ENCODE measurements around the gene HMCN1.

Gene HMCN1

DNA sequence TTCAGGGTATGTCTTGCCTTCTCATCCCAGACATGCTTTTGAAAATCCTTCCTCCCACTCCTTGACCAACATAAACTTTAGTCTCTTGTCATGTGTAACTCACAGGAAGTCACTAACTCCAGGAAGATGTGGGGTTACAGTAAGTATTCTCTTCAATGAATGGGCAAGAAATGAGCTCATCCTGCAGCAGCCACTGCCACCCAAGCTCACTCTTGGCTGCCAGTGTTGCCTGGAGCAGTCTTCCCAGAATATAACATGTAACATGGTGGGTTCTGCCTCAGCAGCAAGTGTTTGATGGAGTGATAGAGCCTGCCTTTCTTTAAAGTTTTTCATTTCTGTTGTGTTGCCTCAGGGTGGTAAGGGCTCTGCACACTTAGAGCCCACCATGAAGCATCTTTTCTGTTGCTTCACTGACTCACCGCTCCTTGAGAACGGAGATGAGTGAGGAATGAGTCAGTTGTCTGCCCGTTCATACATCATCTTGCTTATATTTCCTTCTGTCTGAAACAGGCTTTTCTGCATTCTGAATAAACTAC is 453.9 kb downstream of the HMCN1 start:
- Histone ChIP-seq H3K27ac (ENCODE audit: low read length) (no peak overlapping the region), H3K27me3 (ENCODE audit: low read depth, low read length) (no peaks in the 10 kb centered on the region), H3K9me3 (ENCODE audit: control insufficient read depth in 1 of 2, low read length in 2 of 2) (no peaks in the 10 kb centered on the region), H3K36me3 (ENCODE audit: control insufficient read depth in 1 of 2, insufficient read depth in 2 of 2, low read length in 2 of 2) (peaks cover 0 to 24% of the 10 kb centered on the region in 2 donors), H3K4me1 (ENCODE audit: control insufficient read depth in 1 of 2, insufficient read depth in 2 of 2, low read length in 2 of 2) (no peaks in the 10 kb centered on the region), H3K4me3 (ENCODE audit: low read depth in 1 of 2, low read length in 2 of 2) (no peak overlapping the region)

GRCh38 chr1:186188736-186189135 is 454.5 kb downstream of the HMCN1 start:
- Histone ChIP-seq H3K36me3 (ENCODE audit: control insufficient read depth in 1 of 2, insufficient read depth in 2 of 2, low read length in 2 of 2) (peaks cover 0 to 24% of the 10 kb centered on the region in 2 donors), H3K4me1 (ENCODE audit: control insufficient read depth in 1 of 2, insufficient read depth in 2 of 2, low read length in 2 of 2) (no peaks in the 10 kb centered on the region), H3K27me3 (ENCODE audit: low read depth, low read length) (no peaks in the 10 kb centered on the region), H3K4me3 (ENCODE audit: low read depth in 1 of 2, low read length in 2 of 2) (no peak overlapping the region), H3K9me3 (ENCODE audit: control insufficient read depth in 1 of 2, low read length in 2 of 2) (no peaks in the 10 kb centered on the region), H3K27ac (ENCODE audit: low read length) (no peak overlapping the region)

DNA sequence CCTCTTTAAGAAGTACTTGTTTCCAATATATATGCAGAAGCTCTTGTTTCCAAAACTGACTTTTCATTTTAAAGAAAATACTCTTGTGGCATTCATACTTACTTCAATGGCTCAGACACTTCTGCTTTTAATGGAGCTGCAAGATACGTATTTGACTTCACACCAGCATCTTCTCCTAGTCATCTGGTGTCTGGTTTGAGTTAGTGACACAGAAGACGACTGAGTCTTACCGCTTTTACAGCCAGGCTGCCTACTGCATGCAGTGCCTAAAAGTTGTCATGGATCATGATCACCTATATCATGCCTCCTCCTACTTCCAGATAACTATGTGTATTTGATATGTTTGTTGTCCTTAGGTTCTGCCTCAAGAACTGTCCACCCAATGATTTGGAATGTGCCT is 455.0 kb downstream of the HMCN1 start:
- H3K9me3 ChIP-seq (ENCODE audit: control insufficient read depth in 1 of 2, low read length in 2 of 2), result no peaks in the 10 kb centered on the region
- H3K4me3 ChIP-seq (ENCODE audit: low read depth in 1 of 2, low read length in 2 of 2), result no peak overlapping the region
- no peaks in the 10 kb centered on the region for H3K4me1 ChIP-seq (ENCODE audit: control insufficient read depth in 1 of 2, insufficient read depth in 2 of 2, low read length in 2 of 2)

GRCh38 chr1:186191511-186191910 is 457.3 kb downstream of the HMCN1 start:
- Histone ChIP-seq H3K4me3 (ENCODE audit: low read depth in 1 of 2, low read length in 2 of 2) (no peak overlapping the region), H3K9me3 (ENCODE audit: control insufficient read depth in 1 of 2, low read length in 2 of 2) (no peaks in the 10 kb centered on the region), H3K4me1 (ENCODE audit: control insufficient read depth in 1 of 2, insufficient read depth in 2 of 2, low read length in 2 of 2) (no peaks in the 10 kb centered on the region), H3K27me3 (ENCODE audit: low read depth, low read length) (no peaks in the 10 kb centered on the region), H3K36me3 (ENCODE audit: control insufficient read depth in 1 of 2, insufficient read depth in 2 of 2, low read length in 2 of 2) (peaks cover 0 to 24% of the 10 kb centered on the region in 2 donors), H3K27ac (ENCODE audit: low read length) (no peak overlapping the region)

More for the DNA sequence above, 455.0 kb downstream of the HMCN1 start:
- Histone ChIP-seq H3K27me3 (ENCODE audit: low read depth, low read length) (no peaks in the 10 kb centered on the region), H3K36me3 (ENCODE audit: control insufficient read depth in 1 of 2, insufficient read depth in 2 of 2, low read length in 2 of 2) (peaks cover 0 to 24% of the 10 kb centered on the region in 2 donors), H3K27ac (ENCODE audit: low read length) (no peak overlapping the region)

- no peaks in the 10 kb centered on the region for H3K4me1 ChIP-seq (ENCODE audit: control insufficient read depth in 1 of 2, insufficient read depth in 2 of 2, low read length in 2 of 2)
- H3K36me3 ChIP-seq (ENCODE audit: control insufficient read depth in 1 of 2, insufficient read depth in 2 of 2, low read length in 2 of 2), result peaks cover 0 to 16% of the 10 kb centered on the region in 2 donors
- no peaks in the 10 kb centered on the region for H3K9me3 ChIP-seq (ENCODE audit: control insufficient read depth in 1 of 2, low read length in 2 of 2)
- H3K27me3 ChIP-seq (ENCODE audit: low read depth, low read length), result no peaks in the 10 kb centered on the region
- no peak overlapping the region for H3K4me3 ChIP-seq (ENCODE audit: low read depth in 1 of 2, low read length in 2 of 2)
- H3K27ac ChIP-seq (ENCODE audit: low read length), result no peak overlapping the region
Measured at GRCh38 chr1:186193224-186193623, 459.0 kb downstream of the HMCN1 start.

- H3K9me3 ChIP-seq (ENCODE audit: control insufficient read depth in 1 of 2, low read length in 2 of 2), result no peaks in the 10 kb centered on the region
- H3K27ac ChIP-seq (ENCODE audit: low read length), result no peak overlapping the region
- no peak overlapping the region for H3K4me3 ChIP-seq (ENCODE audit: low read depth in 1 of 2, low read length in 2 of 2)
- peaks cover 0 to 7% of the 10 kb centered on the region in 2 donors for H3K36me3 ChIP-seq (ENCODE audit: control insufficient read depth in 1 of 2, insufficient read depth in 2 of 2, low read length in 2 of 2)
- H3K4me1 ChIP-seq (ENCODE audit: control insufficient read depth in 1 of 2, insufficient read depth in 2 of 2, low read length in 2 of 2), result no peaks in the 10 kb centered on the region
- H3K27me3 ChIP-seq (ENCODE audit: low read depth, low read length), result no peaks in the 10 kb centered on the region
Measured at GRCh38 chr1:186194107-186194756, 460.0 kb downstream of the HMCN1 start.

DNA sequence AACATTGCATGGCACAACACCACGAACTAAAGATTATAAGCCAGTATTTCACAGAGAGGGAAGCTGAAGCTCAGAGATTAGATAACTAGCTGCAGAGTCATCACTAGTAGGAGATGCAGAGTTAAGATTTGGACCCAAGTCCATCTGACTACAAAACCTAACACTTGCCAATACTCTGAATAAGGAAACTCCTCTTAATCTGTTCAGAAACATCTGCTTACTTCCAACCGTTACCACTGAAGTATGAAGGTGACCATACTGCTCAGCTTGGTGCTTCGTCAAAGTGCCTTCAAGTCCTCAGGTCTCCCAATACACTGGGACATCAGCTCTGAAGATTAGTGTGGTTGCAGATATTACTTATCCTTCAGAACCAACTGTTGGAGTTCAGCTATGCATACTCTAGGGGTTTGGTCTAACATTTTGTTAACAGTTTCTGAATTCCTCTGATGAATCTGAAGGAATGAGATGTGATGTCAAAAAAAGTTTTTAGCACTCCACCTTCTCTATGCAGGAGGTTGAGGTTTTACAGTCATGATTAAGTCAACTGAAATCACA is 461.3 kb downstream of the HMCN1 start:
- no peak overlapping the region for H3K4me3 ChIP-seq (ENCODE audit: low read depth in 1 of 2, low read length in 2 of 2)
- no peaks in the 10 kb centered on the region for H3K36me3 ChIP-seq (ENCODE audit: control insufficient read depth in 1 of 2, insufficient read depth in 2 of 2, low read length in 2 of 2)
- H3K27ac ChIP-seq (ENCODE audit: low read length), result no peak overlapping the region
- H3K27me3 ChIP-seq (ENCODE audit: low read depth, low read length), result no peaks in the 10 kb centered on the region
- H3K4me1 ChIP-seq (ENCODE audit: control insufficient read depth in 1 of 2, insufficient read depth in 2 of 2, low read length in 2 of 2), result no peaks in the 10 kb centered on the region
- no peaks in the 10 kb centered on the region for H3K9me3 ChIP-seq (ENCODE audit: control insufficient read depth in 1 of 2, low read length in 2 of 2)

GRCh38 chr1:186202271-186202764 is 468.1 kb downstream of the HMCN1 start:
- Histone ChIP-seq H3K36me3 (ENCODE audit: control insufficient read depth in 1 of 2, insufficient read depth in 2 of 2, low read length in 2 of 2) (no peaks in the 10 kb centered on the region), H3K4me1 (ENCODE audit: control insufficient read depth in 1 of 2, insufficient read depth in 2 of 2, low read length in 2 of 2) (no peaks in the 10 kb centered on the region), H3K27ac (ENCODE audit: low read length) (no peak overlapping the region), H3K27me3 (ENCODE audit: low read depth, low read length) (no peaks in the 10 kb centered on the region), H3K9me3 (ENCODE audit: control insufficient read depth in 1 of 2, low read length in 2 of 2) (no peaks in the 10 kb centered on the region), H3K4me3 (ENCODE audit: low read depth in 1 of 2, low read length in 2 of 2) (no peak overlapping the region)

GRCh38 chr1:186202776-186203175 is 468.6 kb downstream of the HMCN1 start:
- Histone ChIP-seq H3K4me3 (ENCODE audit: low read depth in 1 of 2, low read length in 2 of 2) (no peak overlapping the region), H3K36me3 (ENCODE audit: control insufficient read depth in 1 of 2, insufficient read depth in 2 of 2, low read length in 2 of 2) (no peaks in the 10 kb centered on the region), H3K27me3 (ENCODE audit: low read depth, low read length) (no peaks in the 10 kb centered on the region), H3K27ac (ENCODE audit: low read length) (no peak overlapping the region), H3K9me3 (ENCODE audit: control insufficient read depth in 1 of 2, low read length in 2 of 2) (no peaks in the 10 kb centered on the region), H3K4me1 (ENCODE audit: control insufficient read depth in 1 of 2, insufficient read depth in 2 of 2, low read length in 2 of 2) (peaks cover 0 to 2% of the 10 kb centered on the region in 2 donors)

DNA sequence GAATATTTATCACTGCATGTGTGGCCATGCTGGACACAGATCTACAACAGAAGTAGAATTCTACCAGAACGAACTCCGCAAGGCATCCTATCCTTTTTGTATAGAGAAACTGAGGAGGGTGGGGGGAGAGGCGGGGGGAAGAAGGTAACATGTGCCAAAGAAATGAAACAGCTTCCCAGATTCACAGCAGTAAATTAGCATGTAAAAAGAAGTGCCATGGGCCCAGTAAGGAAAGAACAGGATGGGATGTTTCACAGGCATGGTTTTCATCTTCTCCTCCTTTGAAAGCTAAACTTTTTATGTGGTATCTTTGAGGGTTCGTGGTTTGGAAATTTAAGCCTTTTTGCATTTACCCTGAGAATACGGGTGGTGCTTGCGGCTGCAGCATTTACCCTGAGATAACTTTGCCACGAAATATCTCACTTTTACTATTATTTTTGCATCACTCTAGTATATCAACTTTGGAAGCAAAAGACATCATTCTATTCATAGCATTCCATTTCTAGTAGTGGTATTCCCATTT is 471.9 kb downstream of the HMCN1 start:
- Histone ChIP-seq H3K27me3 (ENCODE audit: low read depth, low read length) (no peaks in the 10 kb centered on the region), H3K4me3 (ENCODE audit: low read depth in 1 of 2, low read length in 2 of 2) (no peak overlapping the region), H3K36me3 (ENCODE audit: control insufficient read depth in 1 of 2, insufficient read depth in 2 of 2, low read length in 2 of 2) (no peaks in the 10 kb centered on the region), H3K4me1 (ENCODE audit: control insufficient read depth in 1 of 2, insufficient read depth in 2 of 2, low read length in 2 of 2) (peaks cover 0 to 7% of the 10 kb centered on the region in 2 donors), H3K9me3 (ENCODE audit: control insufficient read depth in 1 of 2, low read length in 2 of 2) (no peaks in the 10 kb centered on the region), H3K27ac (ENCODE audit: low read length) (no peak overlapping the region)

DNA sequence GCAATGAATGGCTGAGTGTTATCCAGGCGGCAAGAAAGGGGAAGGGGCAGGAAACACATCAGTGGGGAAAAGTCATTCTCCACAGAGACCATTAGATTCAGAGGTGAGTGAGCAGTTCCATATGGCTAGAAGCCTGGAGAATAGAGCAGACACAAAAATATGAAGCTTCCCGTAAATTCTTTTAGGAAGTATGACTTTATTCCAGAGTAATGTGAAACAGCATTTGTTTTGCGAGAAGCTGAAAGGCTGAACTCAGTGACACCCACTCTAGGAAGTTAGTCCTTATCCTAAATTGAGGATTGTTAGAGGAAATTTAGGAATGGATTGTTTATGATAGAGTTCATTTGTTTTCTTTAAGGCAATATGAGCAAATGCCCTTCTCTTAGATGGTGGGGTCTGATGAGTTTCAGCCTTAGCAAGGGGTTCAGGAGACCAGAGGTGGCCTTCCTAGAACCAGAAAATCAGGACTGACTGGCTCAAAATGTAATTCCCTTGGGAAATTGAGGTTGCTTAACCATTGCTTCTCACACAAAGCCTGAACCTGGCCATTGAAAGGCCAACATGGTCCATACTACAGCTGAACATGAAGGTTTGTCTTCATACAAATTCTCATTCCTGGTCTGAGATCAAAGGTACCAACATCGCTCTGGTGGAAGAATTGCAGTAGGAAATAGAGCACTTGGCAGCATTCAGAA is 473.3 kb downstream of the HMCN1 start:
- no peaks in the 10 kb centered on the region for H3K36me3 ChIP-seq (ENCODE audit: control insufficient read depth in 1 of 2, insufficient read depth in 2 of 2, low read length in 2 of 2)
- H3K27ac ChIP-seq (ENCODE audit: low read length), result no peak overlapping the region
- peaks cover 0 to 7% of the 10 kb centered on the region in 2 donors for H3K4me1 ChIP-seq (ENCODE audit: control insufficient read depth in 1 of 2, insufficient read depth in 2 of 2, low read length in 2 of 2)
- H3K4me3 ChIP-seq (ENCODE audit: low read depth in 1 of 2, low read length in 2 of 2), result no peak overlapping the region
- H3K9me3 ChIP-seq (ENCODE audit: control insufficient read depth in 1 of 2, low read length in 2 of 2), result no peaks in the 10 kb centered on the region
- no peaks in the 10 kb centered on the region for H3K27me3 ChIP-seq (ENCODE audit: low read depth, low read length)
